GM12892 (cell line): ENCODE data around the gene NSUN6.

Source experiments
- POLR2A ChIP-seq: IDR thresholded peaks from 2 replicates; pipeline ENCODE4 v1.6.1; 2011; ENCODE audit warnings: low read depth, low read length, control low read depth
- POLR2AphosphoS5 ChIP-seq: IDR thresholded peaks from 2 replicates; pipeline ENCODE4 v1.6.1; 2011; ENCODE audit warnings: low read depth, low read length, control low read depth
- TAF1 ChIP-seq: IDR thresholded peaks from 2 replicates; pipeline ENCODE4 v1.6.1; 2011; ENCODE audit warnings: low read depth, mild to moderate bottlenecking, control low read depth, low read length, borderline replicate concordance

GRCh38 chr10:18501629-18502028 lies 149.8 kb downstream of the NSUN6 start:
- TF ChIP-seq POLR2AphosphoS5 (no peak), POLR2A (no peak), TAF1 (no peak)
